ENCODE measurements around the gene GALT. TPM values are rescaled to one million over a fixed set of nuclear protein-coding genes. Genes with fewer than 3 reads are reported as not detected.

Gene GALT
- total RNA-seq, 1 experiment from 2014 or later: 13.4 TPM

GRCh38 chr9:34684145-34684544 is 37.7 kb downstream of the GALT start:
- no peak for DNase-seq (ENCODE audit: low read depth)

- DNase-seq (ENCODE audit: low read depth): no peak
These were observed 38.3 kb downstream of the GALT start for GRCh38 chr9:34684816-34685215.

GRCh38 chr9:34685591-34685990 is 39.1 kb downstream of the GALT start:
- no peak for DNase-seq (ENCODE audit: low read depth)

GRCh38 chr9:34686231-34686630 is 39.8 kb downstream of the GALT start:
- no peak for DNase-seq (ENCODE audit: low read depth)

GRCh38 chr9:34686732-34687131 is 40.3 kb downstream of the GALT start:
- no peak for DNase-seq (ENCODE audit: low read depth)

GRCh38 chr9:34687276-34688030 is 41.0 kb downstream of the GALT start:
- DNase-seq (ENCODE audit: low read depth): no peak

- no peak for DNase-seq (ENCODE audit: low read depth)
These were observed 42.0 kb downstream of the GALT start for GRCh38 chr9:34688329-34689115.

- DNase-seq (ENCODE audit: low read depth): no peak
These were observed 42.6 kb downstream of the GALT start for GRCh38 chr9:34689116-34689470.

- DNase-seq (ENCODE audit: low read depth): no peak
These were observed 43.0 kb downstream of the GALT start for GRCh38 chr9:34689512-34689911.

GRCh38 chr9:34690983-34691935 is 44.8 kb downstream of the GALT start, which contains the start of gene CCL19:
Gene CCL19 (minus strand): TSS chr9:34691276. CDS start chr9:34691139, 137 bp downstream.
- DNase-seq (ENCODE audit: low read depth): no peak

GRCh38 chr9:34691936-34692315 is 45.5 kb downstream of the GALT start:
- no peak for DNase-seq (ENCODE audit: low read depth)

GRCh38 chr9:34693560-34693959 is 47.1 kb downstream of the GALT start:
- DNase-seq (ENCODE audit: low read depth): no peak

- DNase-seq (ENCODE audit: low read depth): no peak
These were observed 48.3 kb downstream of the GALT start for GRCh38 chr9:34694811-34695210.

Other genes with a start within 250 kb of the GALT start
- 14.6 and 31.1 TPM in 2 replicates for gene FAM219A, start 188.1 kb upstream of the GALT start, total RNA-seq (2014; rRNA removed; shearing (Covaris generic))
- not detected in 2 replicates for gene DNAI1, start 187.9 kb upstream of the GALT start, total RNA-seq (2014; rRNA removed; shearing (Covaris generic))
- gene ENHO, start 123.7 kb upstream of the GALT start, total RNA-seq (2014; rRNA removed; shearing (Covaris generic)): 0.71 and 2.0 TPM in 2 replicates
- 0.05 and 0.07 TPM in 2 replicates for gene CNTFR, start 57.0 kb upstream of the GALT start, total RNA-seq (2014; rRNA removed; shearing (Covaris generic))
- gene RPP25L, start 34.6 kb upstream of the GALT start, total RNA-seq (2014; rRNA removed; shearing (Covaris generic)): 16.7 and 23.3 TPM in 2 replicates
- 159 and 180 TPM in 2 replicates for gene DCTN3, start 26.2 kb upstream of the GALT start, total RNA-seq (2014; rRNA removed; shearing (Covaris generic))
- gene ARID3C, start 17.6 kb upstream of the GALT start, total RNA-seq (2014; rRNA removed; shearing (Covaris generic)): not detected in 2 replicates
- gene SIGMAR1, start 8.9 kb upstream of the GALT start, total RNA-seq (2014; rRNA removed; shearing (Covaris generic)): 108 and 115 TPM in 2 replicates
- gene IL11RA, start 5.5 kb downstream of the GALT start, total RNA-seq (2014; rRNA removed; shearing (Covaris generic)): 13.8 and 16.5 TPM in 2 replicates
- not detected in 2 replicates for gene CCL27, start 16.0 kb downstream of the GALT start, total RNA-seq (2014; rRNA removed; shearing (Covaris generic))
- not detected in 2 replicates for gene CCL19, start 44.6 kb downstream of the GALT start, total RNA-seq (2014; rRNA removed; shearing (Covaris generic))
- gene CCL21, start 63.5 kb downstream of the GALT start, total RNA-seq (2014; rRNA removed; shearing (Covaris generic)): not detected in 2 replicates

All from M059J (cell line).